Stomach (tissue), 4 donors: ENCODE data around the gene RAB3B.

ENCODE experiments used
- CTCF ChIP-seq, 7 experiments: fragments of 450-650 bp in 4 of 7; fragments of 200-600 bp in 3 of 7; sonication (generic) in 3 of 7; IDR thresholded peaks; one replicate each; pipeline ENCODE4 v1.5.1; 2016 to 2019; ENCODE audit warnings: antibody characterized with exemption in 7 of 7, control low read depth in 2 of 7, mild to moderate bottlenecking in 1 of 7
- EP300 ChIP-seq: sonication (generic); formaldehyde crosslinking; IDR thresholded peaks from one replicate; pipeline ENCODE4 v1.6.1; 2017; ENCODE audit warnings: antibody characterized with exemption

DNA sequence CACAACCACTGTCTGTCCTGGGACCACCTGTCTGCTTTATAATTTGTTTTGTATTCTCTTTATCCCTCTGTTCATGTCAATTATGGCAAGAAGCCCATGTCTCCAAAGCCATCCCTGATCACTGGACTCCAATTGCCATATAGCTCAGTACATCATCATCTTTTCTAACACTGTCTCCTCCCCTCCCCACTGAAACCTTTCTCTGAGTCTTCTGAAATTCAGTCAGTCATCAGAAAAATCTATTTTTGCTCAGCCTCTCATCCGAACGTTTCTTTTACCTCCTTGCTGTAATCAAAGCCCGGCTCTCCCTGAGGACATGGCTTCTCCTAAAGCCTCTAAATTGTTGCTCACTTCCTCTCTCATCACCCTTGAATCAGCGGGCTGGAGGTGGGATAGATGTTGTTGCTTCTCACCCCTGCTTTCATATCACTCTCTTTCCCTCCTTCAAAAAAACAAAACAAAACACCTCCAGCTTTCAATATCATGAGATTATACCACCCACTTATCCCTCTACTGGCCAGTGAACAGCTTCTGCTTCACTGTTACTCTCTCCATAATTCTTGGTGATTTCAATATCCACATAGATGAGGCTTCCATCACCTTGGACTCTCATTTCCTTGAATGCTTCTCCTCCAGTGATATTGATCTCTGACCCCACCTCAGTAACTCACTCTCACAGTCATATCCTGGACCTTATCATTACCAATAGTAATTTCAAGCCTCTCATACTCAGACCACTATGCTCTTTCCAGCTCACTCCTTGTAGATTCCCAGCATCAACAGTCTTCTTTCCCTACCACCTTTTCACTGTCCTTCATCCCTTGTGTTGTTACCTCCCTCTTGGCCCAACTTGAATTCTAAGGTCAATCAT lies 27.8 kb downstream of the RAB3B start:
- TF ChIP-seq EP300 (no peak), CTCF (IDR thresholded peaks at IDR 0.05) (no peak)
